Stomach (tissue), 9 donors: ENCODE results near the gene ATP11C. TPM values are rescaled to one million over a fixed set of nuclear protein-coding genes. Genes with fewer than 3 reads are reported as not detected.

Experiments
- DNase-seq, 2 donors: peaks; one replicate each; pipeline versions ENCODE4 v3.0.0 to v3.0.0-alpha.2; 2013 to 2019
- H3K27ac ChIP-seq, 5 donors: fragments of 200-600 bp in 4 of 5; sonication (generic) in 4 of 5; one replicate each; pipeline ENCODE4 v1.5.1; 2013 to 2019; ENCODE audit warnings: mild to moderate bottlenecking in 1 of 5, moderate library complexity in 1 of 5
- H3K27me3 ChIP-seq, 3 donors: fragments of 200-600 bp; sonication (generic); one replicate each; pipeline ENCODE4 v1.5.1; 2017 to 2019; ENCODE audit warnings: mixed run types in 1 of 3
- H3K36me3 ChIP-seq, 4 donors: fragments of 200-600 bp; sonication (generic); 1 replicate in 3 of 4; 2 replicates in 1 of 4; pipeline ENCODE4 v1.5.1; 2016 to 2019
- H3K4me1 ChIP-seq, 4 donors: fragments of 200-600 bp; sonication (generic); one replicate each; pipeline ENCODE4 v1.5.1; 2016 to 2019
- H3K4me3 ChIP-seq, 4 donors: fragments of 200-600 bp; sonication (generic) in 3 of 4; one replicate each; pipeline ENCODE4 v1.5.1; 2016 to 2019; ENCODE audit warnings: mild to moderate bottlenecking in 1 of 4
- H3K9me3 ChIP-seq, 4 donors: fragments of 200-600 bp; sonication (generic); one replicate each; pipeline ENCODE4 v1.5.1; 2016 to 2019
- EP300 ChIP-seq: sonication (generic); formaldehyde crosslinking; IDR thresholded peaks from one replicate; pipeline ENCODE4 v1.6.1; 2017; ENCODE audit warnings: antibody characterized with exemption
- POLR2A ChIP-seq, 4 donors: fragments of 450-650 bp; IDR thresholded peaks; one replicate each; pipeline ENCODE4 v1.6.1; 2016; ENCODE audit warnings: antibody characterized with exemption in 4 of 4, control low read depth in 2 of 4, mild to moderate bottlenecking in 1 of 4, moderate library complexity in 1 of 4
- POLR2AphosphoS5 ChIP-seq, 3 donors: sonication (generic); formaldehyde crosslinking; IDR thresholded peaks; one replicate each; pipeline ENCODE4 v1.6.1; 2016; ENCODE audit warnings: antibody characterized with exemption in 3 of 3
- WGBS, 5 donors: extraction: QIAGEN DNeasy Blood & Tissue Kit in 3 of 5; methylation state at CpG; one replicate each; pipeline versions ENCODE4 v1.1.5 to v1.1.7; 2013 to 2018; 5-methylcytosine and 5-hydroxymethylcytosine counted together
- intact Hi-C: fragments of 100-400 bp; cut with DNase I; formaldehyde crosslinking; loops from one replicate; pipeline ENCODE4 v1.15.1; 2023; ENCODE audit warnings: low total_unique reads
- polyA plus RNA-seq, 3 donors: library from polyadenylated mRNA; stranded (reverse); fragments of 200-250 nt; gene quantifications; one replicate each; pipeline ENCODE4 v1.2.3, GENCODE V29; 2013
- total RNA-seq, 5 donors: library from RNA; depleted of rRNA; stranded (reverse); fragments of >200 nt; gene quantifications; one replicate each; pipeline versions ENCODE4 v1.1.0 to v1.2.3, GENCODE V29; 2014 to 2016
- TF ChIP-seq, protein P1 (sequence below), 7 experiments: fragments of 450-650 bp in 4 of 7; fragments of 200-600 bp in 3 of 7; sonication (generic) in 3 of 7; IDR thresholded peaks; one replicate each; pipeline ENCODE4 v1.5.1; 2016 to 2019; ENCODE audit warnings: antibody characterized with exemption in 7 of 7, control low read depth in 2 of 7, mild to moderate bottlenecking in 1 of 7
- donor health status: healthy with polysubstance abuse.
- donor health status: Bipolar disorder and iron deficiency.
- donor health status: healthy.

Gene ATP11C
- total and polyA plus RNA-seq, 8 donors: 3.3 to 46.4 (median 10.9) TPM

DNA sequence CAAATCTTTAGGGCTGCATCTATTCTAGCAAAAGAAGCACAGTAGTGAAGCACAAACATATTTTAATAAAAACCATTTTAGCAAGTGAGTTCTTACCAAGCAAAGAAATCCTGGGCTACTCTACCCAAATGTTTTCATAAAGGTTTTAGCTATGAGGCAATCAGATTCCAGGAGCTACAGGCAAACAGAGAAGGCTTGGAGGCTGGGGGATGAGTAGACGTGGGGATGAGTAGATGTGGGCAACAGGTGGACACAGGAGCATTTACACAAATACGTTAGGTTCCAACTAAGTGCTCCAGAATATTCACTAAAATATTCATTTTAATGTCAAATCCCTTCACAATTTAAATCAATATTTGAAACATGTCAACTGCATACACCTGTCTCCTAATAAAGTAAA, 34.5 kb downstream of the ATP11C start:
- no peak overlapping the region for H3K27ac ChIP-seq
- intact Hi-C loops: no loop called here
- H3K4me1 ChIP-seq: no peaks in the 10 kb centered on the region
- H3K27me3 ChIP-seq: no peaks in the 10 kb centered on the region
- TF ChIP-seq POLR2A (IDR thresholded peaks at IDR 0.05): no peak
- TF ChIP-seq EP300: no peak
- no peak for TF ChIP-seq POLR2AphosphoS5 (IDR thresholded peaks at IDR 0.05)
- TF ChIP-seq, protein P1, sequence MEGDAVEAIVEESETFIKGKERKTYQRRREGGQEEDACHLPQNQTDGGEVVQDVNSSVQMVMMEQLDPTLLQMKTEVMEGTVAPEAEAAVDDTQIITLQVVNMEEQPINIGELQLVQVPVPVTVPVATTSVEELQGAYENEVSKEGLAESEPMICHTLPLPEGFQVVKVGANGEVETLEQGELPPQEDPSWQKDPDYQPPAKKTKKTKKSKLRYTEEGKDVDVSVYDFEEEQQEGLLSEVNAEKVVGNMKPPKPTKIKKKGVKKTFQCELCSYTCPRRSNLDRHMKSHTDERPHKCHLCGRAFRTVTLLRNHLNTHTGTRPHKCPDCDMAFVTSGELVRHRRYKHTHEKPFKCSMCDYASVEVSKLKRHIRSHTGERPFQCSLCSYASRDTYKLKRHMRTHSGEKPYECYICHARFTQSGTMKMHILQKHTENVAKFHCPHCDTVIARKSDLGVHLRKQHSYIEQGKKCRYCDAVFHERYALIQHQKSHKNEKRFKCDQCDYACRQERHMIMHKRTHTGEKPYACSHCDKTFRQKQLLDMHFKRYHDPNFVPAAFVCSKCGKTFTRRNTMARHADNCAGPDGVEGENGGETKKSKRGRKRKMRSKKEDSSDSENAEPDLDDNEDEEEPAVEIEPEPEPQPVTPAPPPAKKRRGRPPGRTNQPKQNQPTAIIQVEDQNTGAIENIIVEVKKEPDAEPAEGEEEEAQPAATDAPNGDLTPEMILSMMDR (IDR thresholded peaks at IDR 0.05): no peak
- no peak for DNase-seq
- 77 to 95% (median 81%) methylated on average over 2 of the region's 2 CpGs for WGBS, 5 donors
- no peak overlapping the region for H3K4me3 ChIP-seq
- no peaks in the 10 kb centered on the region for H3K36me3 ChIP-seq
- no peaks in the 10 kb centered on the region for H3K9me3 ChIP-seq

- Histone ChIP-seq H3K4me1 (peaks cover 0 to 9% (median 0%) of the 10 kb centered on the region in 4 donors), H3K27me3 (no peaks in the 10 kb centered on the region), H3K4me3 (no peak overlapping the region), H3K9me3 (peaks cover 0 to 4% (median 0%) of the 10 kb centered on the region in 4 donors), H3K36me3 (no peaks in the 10 kb centered on the region), H3K27ac (no peak overlapping the region)
- intact Hi-C loops: no loop called here
- no peak for DNase-seq
- TF ChIP-seq EP300 (no peak), POLR2A (IDR thresholded peaks at IDR 0.05) (no peak), POLR2AphosphoS5 (IDR thresholded peaks at IDR 0.05) (no peak)
- TF ChIP-seq, protein P1 (IDR thresholded peaks at IDR 0.05): no peak
- 51 to 70% (median 67%) methylated on average over 2 of the region's 2 CpGs for WGBS, 5 donors
Observed at GRCh38 chrX:139892512-139892911, 40.3 kb downstream of the ATP11C start.

GRCh38 chrX:139890991-139891700, 41.7 kb downstream of the ATP11C start:
- 61 to 74% (median 67%) methylated on average over 3 of the region's 3 CpGs for WGBS, 5 donors
- TF ChIP-seq POLR2A (IDR thresholded peaks at IDR 0.05): no peak
- no peak for TF ChIP-seq EP300
- TF ChIP-seq, protein P1 (IDR thresholded peaks at IDR 0.05): no peak
- no peak for TF ChIP-seq POLR2AphosphoS5 (IDR thresholded peaks at IDR 0.05)
- H3K36me3 ChIP-seq: no peaks in the 10 kb centered on the region
- H3K4me1 ChIP-seq: peaks cover 0 to 9% (median 0%) of the 10 kb centered on the region in 4 donors
- no peak overlapping the region for H3K4me3 ChIP-seq
- DNase-seq: no peak
- intact Hi-C loops: no loop called here
- peaks cover 0 to 4% (median 0%) of the 10 kb centered on the region in 4 donors for H3K9me3 ChIP-seq
- H3K27me3 ChIP-seq: no peaks in the 10 kb centered on the region
- H3K27ac ChIP-seq: no peak overlapping the region

DNA sequence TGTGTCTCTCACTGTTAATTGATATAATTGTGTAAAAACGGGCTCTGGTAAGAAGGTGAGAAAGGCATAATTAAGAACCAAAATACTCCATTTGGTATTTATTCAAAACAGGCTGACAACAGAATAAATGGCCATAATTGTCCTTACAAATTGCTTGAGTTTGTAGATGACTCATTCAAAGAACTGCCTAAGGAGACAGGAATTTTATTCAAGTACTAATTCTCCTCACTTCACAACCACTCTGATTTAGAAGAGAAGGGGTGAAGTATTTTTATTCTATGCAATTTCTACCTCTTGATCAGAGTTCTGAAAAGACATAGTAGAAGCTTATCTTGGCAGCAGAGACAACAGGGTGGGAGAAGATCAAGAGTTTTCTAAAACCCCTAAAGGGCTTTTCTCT, 43.1 kb downstream of the ATP11C start:
- WGBS, 5 donors: 32 to 80% (median 59%) methylated on average over 1 of the region's 1 CpG
- H3K36me3 ChIP-seq: no peaks in the 10 kb centered on the region
- H3K9me3 ChIP-seq: peaks cover 0 to 4% (median 0%) of the 10 kb centered on the region in 4 donors
- intact Hi-C loops: no loop called here
- no peak for DNase-seq
- H3K4me3 ChIP-seq: no peak overlapping the region
- H3K4me1 ChIP-seq: peaks cover 0 to 9% (median 0%) of the 10 kb centered on the region in 4 donors
- no peaks in the 10 kb centered on the region for H3K27me3 ChIP-seq
- TF ChIP-seq, protein P1 (IDR thresholded peaks at IDR 0.05): no peak
- TF ChIP-seq POLR2A (IDR thresholded peaks at IDR 0.05): no peak
- TF ChIP-seq EP300: no peak
- TF ChIP-seq POLR2AphosphoS5 (IDR thresholded peaks at IDR 0.05): no peak
- H3K27ac ChIP-seq: no peak overlapping the region
